ENCODE data around the gene FAM174B. TPM values are rescaled to one million over a fixed set of nuclear protein-coding genes. Genes with fewer than 3 reads are reported as not detected.

FAM174B gene
- polyA plus RNA-seq, 1 donor from 2014 or later: 20.1 TPM

DNA sequence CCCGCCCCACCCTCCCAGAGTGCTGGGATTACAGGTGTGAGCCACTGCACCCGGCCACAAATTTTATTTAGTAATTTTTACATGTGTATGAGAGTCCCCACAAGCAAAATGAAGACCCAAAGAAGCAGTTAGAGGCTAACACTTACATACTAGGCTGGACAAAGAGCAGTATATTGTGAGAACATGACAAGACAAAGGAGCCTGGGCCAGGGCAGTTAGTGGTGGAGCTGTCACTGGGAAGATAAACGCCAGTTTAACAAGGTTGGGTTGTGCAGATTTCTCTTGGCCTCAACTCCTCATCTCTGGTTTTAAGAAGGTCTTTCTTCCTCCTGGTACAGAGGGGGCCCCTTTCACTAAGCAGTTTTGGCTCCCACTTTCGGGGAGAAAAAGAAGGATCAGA lies 19.9 kb upstream of the FAM174B start:
- Histone ChIP-seq H3K79me2 (replicated peaks; ENCODE audit: insufficient read depth, low read length) (no peaks in the 10 kb centered on the region), H3F3A (ENCODE audit: insufficient read depth, low read length, poor library complexity, severe bottlenecking) (no peaks in the 10 kb centered on the region), H3K9me2 (ENCODE audit: insufficient read depth, low read length) (no peaks in the 10 kb centered on the region), H3K9ac (ENCODE audit: low read length) (no peak overlapping the region), H3K27me3 (ENCODE audit: insufficient read depth, low read depth, low read length) (no peaks in the 10 kb centered on the region), H2AFZ (ENCODE audit: low read depth, low read length) (no peak overlapping the region), H3K36me3 (ENCODE audit: insufficient read depth, low read length) (no peaks in the 10 kb centered on the region), H3K27ac (ENCODE audit: low read length) (no peak overlapping the region), H4K20me1 (ENCODE audit: insufficient read depth) (no peaks in the 10 kb centered on the region), H3K4me3 (ENCODE audit: low read length) (no peak overlapping the region), H3K4me2 (ENCODE audit: low read length) (no peak overlapping the region), H3K9me3 (ENCODE audit: low read length) (no peaks in the 10 kb centered on the region)
- TF ChIP-seq TAF1 (IDR thresholded peaks at IDR 0.05; ENCODE audit: low read depth): no peak
- TF ChIP-seq SMC3 (conservative IDR thresholded peaks at IDR 0.05; ENCODE audit: poor library complexity): no peak
- TF ChIP-seq MXI1 (conservative IDR thresholded peaks at IDR 0.05; ENCODE audit: poor library complexity, severe bottlenecking): no peak
- TF ChIP-seq, protein P1, sequence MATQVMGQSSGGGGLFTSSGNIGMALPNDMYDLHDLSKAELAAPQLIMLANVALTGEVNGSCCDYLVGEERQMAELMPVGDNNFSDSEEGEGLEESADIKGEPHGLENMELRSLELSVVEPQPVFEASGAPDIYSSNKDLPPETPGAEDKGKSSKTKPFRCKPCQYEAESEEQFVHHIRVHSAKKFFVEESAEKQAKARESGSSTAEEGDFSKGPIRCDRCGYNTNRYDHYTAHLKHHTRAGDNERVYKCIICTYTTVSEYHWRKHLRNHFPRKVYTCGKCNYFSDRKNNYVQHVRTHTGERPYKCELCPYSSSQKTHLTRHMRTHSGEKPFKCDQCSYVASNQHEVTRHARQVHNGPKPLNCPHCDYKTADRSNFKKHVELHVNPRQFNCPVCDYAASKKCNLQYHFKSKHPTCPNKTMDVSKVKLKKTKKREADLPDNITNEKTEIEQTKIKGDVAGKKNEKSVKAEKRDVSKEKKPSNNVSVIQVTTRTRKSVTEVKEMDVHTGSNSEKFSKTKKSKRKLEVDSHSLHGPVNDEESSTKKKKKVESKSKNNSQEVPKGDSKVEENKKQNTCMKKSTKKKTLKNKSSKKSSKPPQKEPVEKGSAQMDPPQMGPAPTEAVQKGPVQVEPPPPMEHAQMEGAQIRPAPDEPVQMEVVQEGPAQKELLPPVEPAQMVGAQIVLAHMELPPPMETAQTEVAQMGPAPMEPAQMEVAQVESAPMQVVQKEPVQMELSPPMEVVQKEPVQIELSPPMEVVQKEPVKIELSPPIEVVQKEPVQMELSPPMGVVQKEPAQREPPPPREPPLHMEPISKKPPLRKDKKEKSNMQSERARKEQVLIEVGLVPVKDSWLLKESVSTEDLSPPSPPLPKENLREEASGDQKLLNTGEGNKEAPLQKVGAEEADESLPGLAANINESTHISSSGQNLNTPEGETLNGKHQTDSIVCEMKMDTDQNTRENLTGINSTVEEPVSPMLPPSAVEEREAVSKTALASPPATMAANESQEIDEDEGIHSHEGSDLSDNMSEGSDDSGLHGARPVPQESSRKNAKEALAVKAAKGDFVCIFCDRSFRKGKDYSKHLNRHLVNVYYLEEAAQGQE (IDR thresholded peaks at IDR 0.05; ENCODE audit: borderline replicate concordance): no peak
- no peak for TF ChIP-seq RAD21 (conservative IDR thresholded peaks at IDR 0.05)
- no peak for TF ChIP-seq POLR2AphosphoS5 (IDR thresholded peaks at IDR 0.05)

DNA sequence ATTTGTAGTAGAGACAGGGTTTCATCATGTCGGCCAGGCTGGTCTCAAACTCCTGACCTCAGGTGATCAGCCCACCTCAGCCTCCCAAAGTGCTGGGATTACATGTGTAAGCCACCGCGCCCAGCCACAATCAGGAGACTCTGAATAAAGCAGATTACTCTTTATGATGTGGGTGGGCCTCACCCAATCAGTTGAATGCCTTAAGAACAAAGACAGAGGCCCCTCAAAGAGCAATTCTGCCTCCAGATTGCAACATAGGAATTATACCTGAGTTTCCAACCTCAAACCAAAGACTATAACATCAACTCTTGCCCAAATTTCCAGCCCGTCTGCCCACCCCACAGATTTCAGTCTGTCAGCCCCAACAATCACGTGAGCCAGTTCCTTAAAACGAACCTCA lies 18.8 kb upstream of the FAM174B start:
- Histone ChIP-seq H4K20me1 (ENCODE audit: insufficient read depth) (no peaks in the 10 kb centered on the region), H3K36me3 (ENCODE audit: insufficient read depth, low read length) (no peaks in the 10 kb centered on the region), H3K79me2 (replicated peaks; ENCODE audit: insufficient read depth, low read length) (no peaks in the 10 kb centered on the region), H3K9me3 (ENCODE audit: low read length) (no peaks in the 10 kb centered on the region), H3F3A (ENCODE audit: insufficient read depth, low read length, poor library complexity, severe bottlenecking) (no peaks in the 10 kb centered on the region), H3K27me3 (ENCODE audit: insufficient read depth, low read depth, low read length) (no peaks in the 10 kb centered on the region), H2AFZ (ENCODE audit: low read depth, low read length) (no peak overlapping the region), H3K27ac (ENCODE audit: low read length) (no peak overlapping the region), H3K4me3 (ENCODE audit: low read length) (no peak overlapping the region), H3K9me2 (ENCODE audit: insufficient read depth, low read length) (no peaks in the 10 kb centered on the region), H3K4me2 (ENCODE audit: low read length) (no peak overlapping the region), H3K9ac (ENCODE audit: low read length) (no peak overlapping the region)
- TF ChIP-seq SMC3 (conservative IDR thresholded peaks at IDR 0.05; ENCODE audit: poor library complexity) (no peak), MXI1 (conservative IDR thresholded peaks at IDR 0.05; ENCODE audit: poor library complexity, severe bottlenecking) (no peak), POLR2AphosphoS5 (IDR thresholded peaks at IDR 0.05) (no peak), TAF1 (IDR thresholded peaks at IDR 0.05; ENCODE audit: low read depth) (no peak), EP300 (conservative IDR thresholded peaks at IDR 0.05; ENCODE audit: poor library complexity, severe bottlenecking) (no peak), RAD21 (conservative IDR thresholded peaks at IDR 0.05) (no peak), EZH2 (IDR thresholded peaks at IDR 0.05; ENCODE audit: borderline replicate concordance, insufficient read depth, low read length, poor library complexity, severe bottlenecking) (no peak)
- TF ChIP-seq, protein P2, sequence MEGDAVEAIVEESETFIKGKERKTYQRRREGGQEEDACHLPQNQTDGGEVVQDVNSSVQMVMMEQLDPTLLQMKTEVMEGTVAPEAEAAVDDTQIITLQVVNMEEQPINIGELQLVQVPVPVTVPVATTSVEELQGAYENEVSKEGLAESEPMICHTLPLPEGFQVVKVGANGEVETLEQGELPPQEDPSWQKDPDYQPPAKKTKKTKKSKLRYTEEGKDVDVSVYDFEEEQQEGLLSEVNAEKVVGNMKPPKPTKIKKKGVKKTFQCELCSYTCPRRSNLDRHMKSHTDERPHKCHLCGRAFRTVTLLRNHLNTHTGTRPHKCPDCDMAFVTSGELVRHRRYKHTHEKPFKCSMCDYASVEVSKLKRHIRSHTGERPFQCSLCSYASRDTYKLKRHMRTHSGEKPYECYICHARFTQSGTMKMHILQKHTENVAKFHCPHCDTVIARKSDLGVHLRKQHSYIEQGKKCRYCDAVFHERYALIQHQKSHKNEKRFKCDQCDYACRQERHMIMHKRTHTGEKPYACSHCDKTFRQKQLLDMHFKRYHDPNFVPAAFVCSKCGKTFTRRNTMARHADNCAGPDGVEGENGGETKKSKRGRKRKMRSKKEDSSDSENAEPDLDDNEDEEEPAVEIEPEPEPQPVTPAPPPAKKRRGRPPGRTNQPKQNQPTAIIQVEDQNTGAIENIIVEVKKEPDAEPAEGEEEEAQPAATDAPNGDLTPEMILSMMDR (IDR thresholded peaks at IDR 0.05; ENCODE audit: poor library complexity, severe bottlenecking): no peak
- TF ChIP-seq, protein P1 (IDR thresholded peaks at IDR 0.05; ENCODE audit: borderline replicate concordance): no peak
